SK-N-MC (cell line): ENCODE measurements around the gene FGFBP3.

ENCODE experiments used
- DNase-seq: peaks from one replicate; pipeline ENCODE4 v3.0.0-alpha.2; 2011; ENCODE audit warnings: low read depth, low spot score
- H3K27ac ChIP-seq: fragments of 200-600 bp; sonication (generic); 2 replicates; pipeline ENCODE4 v1.5.1; 2016; ENCODE audit warnings: mixed run types
- H3K36me3 ChIP-seq: fragments of 200-600 bp; sonication (generic); 2 replicates; pipeline ENCODE4 v1.6.1; 2017; ENCODE audit warnings: antibody characterized with exemption, low read length, mixed read lengths; ENCODE audit not compliant: insufficient read depth
- H3K4me3 ChIP-seq: fragments of 200-600 bp; sonication (generic); 2 replicates; pipeline ENCODE4 v1.5.1; 2016
- H3K9ac ChIP-seq: fragments of 200-600 bp; sonication (generic); 2 replicates; pipeline ENCODE4 v1.8.0; 2017; ENCODE audit warnings: mixed run types, mixed read lengths; ENCODE audit not compliant: insufficient read length
- H3K9me3 ChIP-seq: fragments of 200-600 bp; sonication (generic); 2 replicates; pipeline ENCODE4 v1.6.1; 2017; ENCODE audit warnings: low read depth, mild to moderate bottlenecking, antibody characterized with exemption, low read length, moderate library complexity, mixed read lengths
- EZH2 ChIP-seq: fragments of 200-600 bp; sonication (generic); IDR thresholded peaks from one replicate; pipeline ENCODE4 v1.6.1; 2017; ENCODE audit warnings: antibody characterized with exemption
- FOXP2 ChIP-seq: optimal IDR thresholded peaks from 2 replicates; pipeline ENCODE3; 2011; ENCODE audit warnings: mild to moderate bottlenecking, moderate library complexity; ENCODE audit not compliant: insufficient read depth; ENCODE audit errors: extremely low read length, control extremely low read depth
- POLR2AphosphoS5 ChIP-seq: IDR thresholded peaks from 2 replicates; pipeline ENCODE4 v1.6.1; 2012; ENCODE audit warnings: mild to moderate bottlenecking, low read depth, low read length, borderline replicate concordance

The FGFBP3 gene

GRCh38 chr10:91931526-91932190 lies 22.4 kb upstream of the FGFBP3 start:
- Histone ChIP-seq H3K9me3 (no peaks in the 10 kb centered on the region), H3K27ac (no peak overlapping the region), H3K9ac (no peak overlapping the region), H3K36me3 (peaks cover 35% of the 10 kb centered on the region), H3K4me3 (no peak overlapping the region)
- TF ChIP-seq EZH2 (no peak), FOXP2 (no peak), POLR2AphosphoS5 (no peak)
- DNase-seq, result no peak

GRCh38 chr10:91930939-91931338 lies 21.7 kb upstream of the FGFBP3 start:
- TF ChIP-seq POLR2AphosphoS5 (no peak), EZH2 (no peak)
- Histone ChIP-seq H3K36me3 (peaks cover 34% of the 10 kb centered on the region), H3K27ac (no peak overlapping the region), H3K4me3 (no peak overlapping the region), H3K9ac (no peak overlapping the region), H3K9me3 (no peaks in the 10 kb centered on the region)
- no peak for DNase-seq

- peaks cover 9% of the 10 kb centered on the region for H3K36me3 ChIP-seq
- no peak overlapping the region for H3K27ac ChIP-seq
- H3K9me3 ChIP-seq, result no peaks in the 10 kb centered on the region
- H3K4me3 ChIP-seq, result peak overlapping the region; percentile 86
- H3K9ac ChIP-seq, result peak overlapping the region; percentile 90
- DNase-seq, result no peak
- TF ChIP-seq POLR2AphosphoS5, result no peak
- TF ChIP-seq EZH2, result no peak
- TF ChIP-seq FOXP2, result no peak
These were observed 15.7 kb upstream of the FGFBP3 start for GRCh38 chr10:91925022-91925320.

GRCh38 chr10:91924212-91925021 lies 15.1 kb upstream of the FGFBP3 start:
- Histone ChIP-seq H3K9me3 (no peaks in the 10 kb centered on the region), H3K27ac (0 out of 2 replicates have a peak overlapping the region, but pooled peaks have one; percentile 91), H3K36me3 (peaks cover 9% of the 10 kb centered on the region), H3K4me3 (peak overlapping the region; percentile 86), H3K9ac (peak overlapping the region; percentile 90)
- TF ChIP-seq FOXP2, result no peak
- TF ChIP-seq EZH2, result no peak
- no peak for TF ChIP-seq POLR2AphosphoS5
- no peak for DNase-seq

- Histone ChIP-seq H3K36me3 (peaks cover 9% of the 10 kb centered on the region), H3K9me3 (no peaks in the 10 kb centered on the region), H3K27ac (peak within 1 kb of the TSS; percentile 91), H3K9ac (peak within 1 kb of the TSS; percentile 90), H3K4me3 (peak within 1 kb of the TSS; percentile 86)
- DNase-seq, result no peak
- TF ChIP-seq EZH2, result no peak
- TF ChIP-seq FOXP2, result peak; percentile 10
- peak; percentile 85 for TF ChIP-seq POLR2AphosphoS5
These were observed 14.3 kb upstream of the FGFBP3 start, which contains the start of gene BTAF1 for GRCh38 chr10:91923371-91924211. Gene BTAF1 (plus strand): TSS chr10:91923770. CDS start chr10:91924077, 307 bp downstream.

- no peak for TF ChIP-seq EZH2
- TF ChIP-seq POLR2AphosphoS5, result no peak
- no peak for TF ChIP-seq FOXP2
- no peaks in the 10 kb centered on the region for H3K36me3 ChIP-seq
- DNase-seq, result no peak
- no peak overlapping the region for H3K27ac ChIP-seq
- H3K9me3 ChIP-seq, result no peaks in the 10 kb centered on the region
- no peak overlapping the region for H3K4me3 ChIP-seq
- no peak overlapping the region for H3K9ac ChIP-seq
These were observed 10.4 kb upstream of the FGFBP3 start for GRCh38 chr10:91919651-91920050.

- Histone ChIP-seq H3K27ac (no peak overlapping the region), H3K4me3 (no peak overlapping the region), H3K9me3 (no peaks in the 10 kb centered on the region), H3K36me3 (no peaks in the 10 kb centered on the region), H3K9ac (no peak overlapping the region)
- no peak for DNase-seq
- TF ChIP-seq EZH2 (no peak), FOXP2 (no peak), POLR2AphosphoS5 (no peak)
These were observed 1.2 kb upstream of the FGFBP3 start for GRCh38 chr10:91910467-91910866.
